ENCODE measurements around the gene PLA2G2D. TPM values are rescaled to one million over a fixed set of nuclear protein-coding genes. Genes with fewer than 3 reads are reported as not detected.

The PLA2G2D gene
- total and polyA plus RNA-seq, 2 experiments from 2014 or later, result not detected

DNA sequence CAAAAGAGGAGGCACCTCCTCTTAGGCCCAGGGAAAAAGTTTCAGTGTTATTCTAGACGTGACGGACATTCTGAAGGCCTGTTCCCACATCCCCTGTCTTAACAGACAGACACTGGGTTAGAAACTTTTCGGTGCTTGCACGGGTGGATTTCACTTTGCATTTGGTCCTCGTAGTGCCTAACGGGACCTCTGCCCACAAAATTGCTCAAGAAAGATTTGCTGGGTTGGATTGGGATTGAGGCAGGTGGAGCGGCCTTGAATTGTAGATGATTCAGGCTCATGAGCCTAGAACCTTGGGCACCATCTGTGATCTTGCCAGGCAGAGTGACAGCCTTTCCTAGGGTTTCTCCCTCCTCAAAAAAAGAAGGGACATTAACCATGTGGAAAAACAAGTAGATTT lies 46.6 kb downstream of the PLA2G2D start:
- TF ChIP-seq ZNF331 (CRISPR knock-in tag; IDR thresholded peaks at IDR 0.05; ENCODE audit: low read depth), result no peak
- no peak for TF ChIP-seq NANOG (IDR thresholded peaks at IDR 0.05; ENCODE audit: borderline replicate concordance)
- no peak for TF ChIP-seq ZNF114 (CRISPR knock-in tag; IDR thresholded peaks at IDR 0.05)
- TF ChIP-seq JUNB (IDR thresholded peaks at IDR 0.05; ENCODE audit: unreplicated experiment), result no peak
- TF ChIP-seq, protein P1, sequence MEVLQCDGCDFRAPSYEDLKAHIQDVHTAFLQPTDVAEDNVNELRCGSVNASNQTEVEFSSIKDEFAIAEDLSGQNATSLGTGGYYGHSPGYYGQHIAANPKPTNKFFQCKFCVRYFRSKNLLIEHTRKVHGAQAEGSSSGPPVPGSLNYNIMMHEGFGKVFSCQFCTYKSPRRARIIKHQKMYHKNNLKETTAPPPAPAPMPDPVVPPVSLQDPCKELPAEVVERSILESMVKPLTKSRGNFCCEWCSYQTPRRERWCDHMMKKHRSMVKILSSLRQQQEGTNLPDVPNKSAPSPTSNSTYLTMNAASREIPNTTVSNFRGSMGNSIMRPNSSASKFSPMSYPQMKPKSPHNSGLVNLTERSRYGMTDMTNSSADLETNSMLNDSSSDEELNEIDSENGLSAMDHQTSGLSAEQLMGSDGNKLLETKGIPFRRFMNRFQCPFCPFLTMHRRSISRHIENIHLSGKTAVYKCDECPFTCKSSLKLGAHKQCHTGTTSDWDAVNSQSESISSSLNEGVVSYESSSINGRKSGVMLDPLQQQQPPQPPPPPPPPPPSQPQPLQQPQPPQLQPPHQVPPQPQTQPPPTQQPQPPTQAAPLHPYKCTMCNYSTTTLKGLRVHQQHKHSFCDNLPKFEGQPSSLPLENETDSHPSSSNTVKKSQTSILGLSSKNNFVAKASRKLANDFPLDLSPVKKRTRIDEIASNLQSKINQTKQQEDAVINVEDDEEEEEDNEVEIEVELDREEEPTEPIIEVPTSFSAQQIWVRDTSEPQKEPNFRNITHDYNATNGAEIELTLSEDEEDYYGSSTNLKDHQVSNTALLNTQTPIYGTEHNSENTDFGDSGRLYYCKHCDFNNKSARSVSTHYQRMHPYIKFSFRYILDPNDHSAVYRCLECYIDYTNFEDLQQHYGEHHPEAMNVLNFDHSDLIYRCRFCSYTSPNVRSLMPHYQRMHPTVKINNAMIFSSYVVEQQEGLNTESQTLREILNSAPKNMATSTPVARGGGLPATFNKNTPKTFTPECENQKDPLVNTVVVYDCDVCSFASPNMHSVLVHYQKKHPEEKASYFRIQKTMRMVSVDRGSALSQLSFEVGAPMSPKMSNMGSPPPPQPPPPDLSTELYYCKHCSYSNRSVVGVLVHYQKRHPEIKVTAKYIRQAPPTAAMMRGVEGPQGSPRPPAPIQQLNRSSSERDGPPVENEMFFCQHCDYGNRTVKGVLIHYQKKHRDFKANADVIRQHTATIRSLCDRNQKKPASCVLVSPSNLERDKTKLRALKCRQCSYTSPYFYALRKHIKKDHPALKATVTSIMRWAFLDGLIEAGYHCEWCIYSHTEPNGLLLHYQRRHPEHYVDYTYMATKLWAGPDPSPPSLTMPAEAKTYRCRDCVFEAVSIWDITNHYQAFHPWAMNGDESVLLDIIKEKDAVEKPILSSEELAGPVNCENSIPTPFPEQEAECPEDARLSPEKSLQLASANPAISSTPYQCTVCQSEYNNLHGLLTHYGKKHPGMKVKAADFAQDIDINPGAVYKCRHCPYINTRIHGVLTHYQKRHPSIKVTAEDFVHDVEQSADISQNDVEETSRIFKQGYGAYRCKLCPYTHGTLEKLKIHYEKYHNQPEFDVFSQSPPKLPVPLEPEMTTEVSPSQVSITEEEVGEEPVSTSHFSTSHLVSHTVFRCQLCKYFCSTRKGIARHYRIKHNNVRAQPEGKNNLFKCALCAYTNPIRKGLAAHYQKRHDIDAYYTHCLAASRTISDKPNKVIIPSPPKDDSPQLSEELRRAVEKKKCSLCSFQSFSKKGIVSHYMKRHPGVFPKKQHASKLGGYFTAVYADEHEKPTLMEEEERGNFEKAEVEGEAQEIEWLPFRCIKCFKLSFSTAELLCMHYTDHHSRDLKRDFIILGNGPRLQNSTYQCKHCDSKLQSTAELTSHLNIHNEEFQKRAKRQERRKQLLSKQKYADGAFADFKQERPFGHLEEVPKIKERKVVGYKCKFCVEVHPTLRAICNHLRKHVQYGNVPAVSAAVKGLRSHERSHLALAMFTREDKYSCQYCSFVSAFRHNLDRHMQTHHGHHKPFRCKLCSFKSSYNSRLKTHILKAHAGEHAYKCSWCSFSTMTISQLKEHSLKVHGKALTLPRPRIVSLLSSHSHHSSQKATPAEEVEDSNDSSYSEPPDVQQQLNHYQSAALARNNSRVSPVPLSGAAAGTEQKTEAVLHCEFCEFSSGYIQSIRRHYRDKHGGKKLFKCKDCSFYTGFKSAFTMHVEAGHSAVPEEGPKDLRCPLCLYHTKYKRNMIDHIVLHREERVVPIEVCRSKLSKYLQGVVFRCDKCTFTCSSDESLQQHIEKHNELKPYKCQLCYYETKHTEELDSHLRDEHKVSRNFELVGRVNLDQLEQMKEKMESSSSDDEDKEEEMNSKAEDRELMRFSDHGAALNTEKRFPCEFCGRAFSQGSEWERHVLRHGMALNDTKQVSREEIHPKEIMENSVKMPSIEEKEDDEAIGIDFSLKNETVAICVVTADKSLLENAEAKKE (CRISPR knock-in tag; IDR thresholded peaks at IDR 0.05), result no peak
- no peak for TF ChIP-seq STAT1 (IDR thresholded peaks at IDR 0.05; ENCODE audit: unreplicated experiment)
- TF ChIP-seq CREB1 (CRISPR knock-in tag; IDR thresholded peaks at IDR 0.05; ENCODE audit: low read depth), result no peak
- TF ChIP-seq, protein P2, sequence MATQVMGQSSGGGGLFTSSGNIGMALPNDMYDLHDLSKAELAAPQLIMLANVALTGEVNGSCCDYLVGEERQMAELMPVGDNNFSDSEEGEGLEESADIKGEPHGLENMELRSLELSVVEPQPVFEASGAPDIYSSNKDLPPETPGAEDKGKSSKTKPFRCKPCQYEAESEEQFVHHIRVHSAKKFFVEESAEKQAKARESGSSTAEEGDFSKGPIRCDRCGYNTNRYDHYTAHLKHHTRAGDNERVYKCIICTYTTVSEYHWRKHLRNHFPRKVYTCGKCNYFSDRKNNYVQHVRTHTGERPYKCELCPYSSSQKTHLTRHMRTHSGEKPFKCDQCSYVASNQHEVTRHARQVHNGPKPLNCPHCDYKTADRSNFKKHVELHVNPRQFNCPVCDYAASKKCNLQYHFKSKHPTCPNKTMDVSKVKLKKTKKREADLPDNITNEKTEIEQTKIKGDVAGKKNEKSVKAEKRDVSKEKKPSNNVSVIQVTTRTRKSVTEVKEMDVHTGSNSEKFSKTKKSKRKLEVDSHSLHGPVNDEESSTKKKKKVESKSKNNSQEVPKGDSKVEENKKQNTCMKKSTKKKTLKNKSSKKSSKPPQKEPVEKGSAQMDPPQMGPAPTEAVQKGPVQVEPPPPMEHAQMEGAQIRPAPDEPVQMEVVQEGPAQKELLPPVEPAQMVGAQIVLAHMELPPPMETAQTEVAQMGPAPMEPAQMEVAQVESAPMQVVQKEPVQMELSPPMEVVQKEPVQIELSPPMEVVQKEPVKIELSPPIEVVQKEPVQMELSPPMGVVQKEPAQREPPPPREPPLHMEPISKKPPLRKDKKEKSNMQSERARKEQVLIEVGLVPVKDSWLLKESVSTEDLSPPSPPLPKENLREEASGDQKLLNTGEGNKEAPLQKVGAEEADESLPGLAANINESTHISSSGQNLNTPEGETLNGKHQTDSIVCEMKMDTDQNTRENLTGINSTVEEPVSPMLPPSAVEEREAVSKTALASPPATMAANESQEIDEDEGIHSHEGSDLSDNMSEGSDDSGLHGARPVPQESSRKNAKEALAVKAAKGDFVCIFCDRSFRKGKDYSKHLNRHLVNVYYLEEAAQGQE (IDR thresholded peaks at IDR 0.05; ENCODE audit: unreplicated experiment), result no peak
- no peak for TF ChIP-seq POLR2AphosphoS5 (IDR thresholded peaks at IDR 0.05; ENCODE audit: low read depth)
- TF ChIP-seq, protein P3, sequence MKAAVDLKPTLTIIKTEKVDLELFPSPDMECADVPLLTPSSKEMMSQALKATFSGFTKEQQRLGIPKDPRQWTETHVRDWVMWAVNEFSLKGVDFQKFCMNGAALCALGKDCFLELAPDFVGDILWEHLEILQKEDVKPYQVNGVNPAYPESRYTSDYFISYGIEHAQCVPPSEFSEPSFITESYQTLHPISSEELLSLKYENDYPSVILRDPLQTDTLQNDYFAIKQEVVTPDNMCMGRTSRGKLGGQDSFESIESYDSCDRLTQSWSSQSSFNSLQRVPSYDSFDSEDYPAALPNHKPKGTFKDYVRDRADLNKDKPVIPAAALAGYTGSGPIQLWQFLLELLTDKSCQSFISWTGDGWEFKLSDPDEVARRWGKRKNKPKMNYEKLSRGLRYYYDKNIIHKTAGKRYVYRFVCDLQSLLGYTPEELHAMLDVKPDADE (IDR thresholded peaks at IDR 0.05), result no peak
- TF ChIP-seq EZH2phosphoT487 (IDR thresholded peaks at IDR 0.05; ENCODE audit: unreplicated experiment), result no peak
- no peak for TF ChIP-seq EZH2 (IDR thresholded peaks at IDR 0.05; ENCODE audit: low read depth, unreplicated experiment)
- H3K4me1 Mint-ChIP-seq, result peaks cover 3% of the 10 kb centered on the region; the same call in 1 of the 3 replicates
- Histone ChIP-seq H3K36me3 (ENCODE audit: insufficient read depth) (no peaks in the 10 kb centered on the region; the same call in 1 of the 2 replicates), H3K4me2 (no peak overlapping the region), H2AFZ (no peak overlapping the region), H3K4me1 (ENCODE audit: insufficient read depth) (no peaks in the 10 kb centered on the region), H3K27me3 (ENCODE audit: insufficient read depth) (no peaks in the 10 kb centered on the region), H4K20me1 (replicated peaks; ENCODE audit: insufficient read depth) (no peaks in the 10 kb centered on the region), H3K4me3 (no peak overlapping the region), H3K79me2 (replicated peaks; ENCODE audit: insufficient read depth) (no peaks in the 10 kb centered on the region), H3K27ac (ENCODE audit: low read depth) (no peak overlapping the region), H3F3A (replicated peaks; ENCODE audit: low read depth) (no peaks in the 10 kb centered on the region), H3K9me2 (ENCODE audit: insufficient read depth) (no peaks in the 10 kb centered on the region)
- ATAC-seq, result no peak
- DNase-seq (ENCODE audit: low spot score), result no peak
- no peaks in the 10 kb centered on the region; the same call in 2 of the 3 replicates for H3K36me3 Mint-ChIP-seq (ENCODE audit: low read depth)
- peaks cover 8% of the 10 kb centered on the region for H3K27me3 Mint-ChIP-seq (ENCODE audit: insufficient read depth, low read depth, poor library complexity)
- no peaks in the 10 kb centered on the region for H3K9me3 Mint-ChIP-seq
- no peak overlapping the region for H3K4me3 Mint-ChIP-seq
- no peak overlapping the region for H3K27ac Mint-ChIP-seq

All from GM23338 (cell line).